Activated T-cell treated with anti-CD3 and anti-CD28 coated beads, Interleukin-2, amount 50 U/mL, for 1 hour (primary cell): Measurements from ENCODE around the gene PERM1.
"Not testable (repeated sequence)": the region's sequence is repeated elsewhere in the genome, so short reads cannot be mapped to it uniquely, and the experiment has no call there.

ENCODE experiments used
- DNase-seq: peaks from one replicate; pipeline ENCODE4 v3.0.0-alpha.2; 2020

PERM1 gene

GRCh38 chr1:997993-998744 is 16.3 kb upstream of the PERM1 start:
- no peak for DNase-seq

- DNase-seq, result no peak
Measured at GRCh38 chr1:997713-997992, 15.8 kb upstream of the PERM1 start.

- DNase-seq, result no peak
Measured at GRCh38 chr1:996851-997712, 15.2 kb upstream of the PERM1 start.

GRCh38 chr1:995665-996633 is 14.1 kb upstream of the PERM1 start:
- DNase-seq, result no peak

- not testable (repeated sequence) for DNase-seq
Measured at GRCh38 chr1:994546-994945, 12.7 kb upstream of the PERM1 start.

GRCh38 chr1:993379-993995 is 11.6 kb upstream of the PERM1 start:
- no peak for DNase-seq

GRCh38 chr1:992362-992761 is 10.5 kb upstream of the PERM1 start:
- no peak for DNase-seq

GRCh38 chr1:991895-992294 is 10.0 kb upstream of the PERM1 start:
- DNase-seq, result no peak

GRCh38 chr1:991275-991674 is 9.4 kb upstream of the PERM1 start:
- DNase-seq, result not testable (repeated sequence)

- DNase-seq, result not testable (repeated sequence)
Measured at GRCh38 chr1:988061-988460, 6.2 kb upstream of the PERM1 start.

- no peak for DNase-seq
Measured at GRCh38 chr1:985126-985525, 3.2 kb upstream of the PERM1 start.

GRCh38 chr1:984476-984814 is 2.6 kb upstream of the PERM1 start:
- no peak for DNase-seq

GRCh38 chr1:983798-984475 is 2.0 kb upstream of the PERM1 start:
- peak; percentile 73 for DNase-seq

GRCh38 chr1:982765-983436 is 1.0 kb upstream of the PERM1 start:
- DNase-seq, result no peak

- DNase-seq, result no peak
Measured at GRCh38 chr1:981491-981954, 370 bp downstream of the PERM1 start.

- DNase-seq, result no peak
Measured at GRCh38 chr1:980602-981395, 1.1 kb downstream of the PERM1 start.

GRCh38 chr1:980137-980571 is 1.7 kb downstream of the PERM1 start:
- no peak for DNase-seq

GRCh38 chr1:979744-980072 is 2.2 kb downstream of the PERM1 start:
- no peak for DNase-seq

- DNase-seq, result no peak
Measured at GRCh38 chr1:978835-979743, 2.8 kb downstream of the PERM1 start.
